HG03469 (cell line): ENCODE data around the gene GMDS.

ENCODE experiments used
- ATAC-seq: cut with Tn5 transposase; IDR thresholded peaks from one replicate; pipeline ENCODE4 v1.9.1; 2021; ENCODE audit warnings: mild to moderate bottlenecking, moderate library complexity, moderate number of reproducible peaks; ENCODE audit not compliant: unreplicated experiment

Gene GMDS

DNA sequence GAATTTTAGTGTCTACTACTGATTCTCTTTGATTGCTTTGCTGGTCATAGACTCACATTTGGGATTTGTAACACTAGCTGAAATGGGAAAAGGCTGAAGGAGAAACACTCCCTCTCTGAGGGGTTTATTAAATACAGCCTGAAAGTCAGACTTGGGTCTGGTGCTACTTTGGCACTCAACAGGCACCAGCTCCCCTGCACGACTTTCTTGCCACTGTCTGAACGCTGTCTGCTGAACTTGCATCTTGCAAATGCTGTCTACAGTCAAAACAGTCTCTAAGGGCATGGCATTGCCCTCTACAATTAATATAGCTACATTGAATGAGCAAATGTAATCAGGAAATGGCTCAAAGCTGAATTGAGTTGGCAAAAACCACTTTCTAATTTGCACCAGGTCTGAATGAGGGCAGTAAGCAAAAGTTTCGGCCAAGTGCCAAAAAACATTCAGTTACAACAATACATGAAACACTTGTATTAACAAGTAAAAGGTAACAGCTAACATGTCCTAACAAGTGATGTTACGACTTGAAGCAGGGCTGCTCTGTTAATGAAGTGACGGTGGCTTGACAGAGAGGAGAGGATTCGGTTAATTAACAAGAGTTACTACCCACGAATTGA, 516.2 kb downstream of the GMDS start:
- ATAC-seq = no peak

DNA sequence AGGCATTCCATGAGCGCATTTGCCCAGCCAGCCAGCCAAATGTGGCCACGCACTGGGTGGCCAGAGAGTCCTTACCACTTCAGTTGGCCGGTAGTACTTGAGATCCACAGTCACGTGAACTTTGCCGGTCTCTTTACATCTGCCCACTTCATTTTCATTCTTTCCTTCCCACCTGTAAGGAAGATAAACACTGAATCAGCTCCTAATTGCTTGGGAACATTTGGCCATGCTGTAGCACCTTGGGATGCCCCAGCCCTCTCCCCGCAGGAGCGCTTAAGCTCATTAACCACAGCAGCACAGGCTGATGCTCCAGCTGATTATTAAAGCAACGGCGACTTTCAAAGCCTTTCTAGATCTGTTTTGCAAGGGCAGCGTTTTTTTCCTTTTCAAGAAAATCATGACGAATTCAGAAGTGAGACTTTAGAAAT, 519.0 kb downstream of the GMDS start:
- no peak for ATAC-seq

DNA sequence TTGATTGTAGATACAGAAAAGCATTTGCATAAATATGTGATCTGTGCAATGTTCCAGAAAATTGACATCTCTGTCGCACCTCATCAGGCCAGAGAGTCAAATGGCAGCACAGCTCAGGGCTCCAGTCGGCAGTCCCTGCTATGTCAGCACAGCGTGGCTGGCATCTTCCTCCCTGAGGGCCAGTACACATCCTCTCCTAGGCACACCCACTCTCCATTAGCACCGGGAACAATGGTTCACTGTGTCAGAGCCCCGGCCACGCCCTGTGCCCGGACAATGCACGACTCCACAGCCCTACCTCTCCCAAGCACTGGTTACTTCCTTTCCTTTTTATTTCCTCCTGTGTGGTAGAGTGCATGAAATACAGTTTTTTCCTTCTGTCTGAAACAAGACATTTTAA, 520.8 kb downstream of the GMDS start:
- no peak for ATAC-seq

DNA sequence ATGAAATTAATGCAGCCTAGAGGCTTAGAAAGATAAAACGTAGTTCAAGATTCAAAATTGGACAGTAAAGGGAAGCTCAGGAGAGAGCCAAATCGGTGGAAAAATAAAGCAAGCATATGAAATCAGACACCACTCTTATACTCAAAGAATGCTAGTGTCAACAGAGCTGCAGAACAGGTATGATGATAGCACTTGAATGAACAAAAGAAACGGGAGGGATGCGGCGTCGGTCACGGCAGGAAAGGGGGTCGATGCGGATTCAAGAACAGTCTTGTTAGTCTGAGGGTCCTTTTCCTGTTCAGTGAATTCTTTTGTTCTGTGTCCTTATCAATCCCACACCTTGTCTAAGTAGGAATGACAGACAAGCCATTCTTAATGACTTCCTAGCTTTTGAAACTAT, 521.3 kb downstream of the GMDS start:
- ATAC-seq = no peak

DNA sequence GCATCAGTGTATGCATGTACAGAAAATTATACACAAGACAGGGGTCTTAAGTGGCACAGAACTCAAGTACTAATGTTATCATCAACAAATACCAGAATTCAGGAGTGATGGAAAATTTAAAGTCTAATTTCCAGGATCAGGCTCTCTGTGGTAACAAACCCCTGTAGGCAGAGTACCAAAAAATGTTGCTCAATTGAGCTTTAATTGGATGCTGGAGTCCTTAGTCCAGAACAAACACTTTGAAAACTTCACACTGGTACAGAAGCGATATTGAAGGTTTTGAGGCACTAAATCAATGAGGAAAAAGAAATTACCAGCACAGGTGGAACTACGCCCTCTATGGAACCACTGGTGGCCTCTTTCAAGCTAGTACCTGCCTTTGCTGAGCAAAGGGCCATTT, 522.6 kb downstream of the GMDS start:
- no peak for ATAC-seq

DNA sequence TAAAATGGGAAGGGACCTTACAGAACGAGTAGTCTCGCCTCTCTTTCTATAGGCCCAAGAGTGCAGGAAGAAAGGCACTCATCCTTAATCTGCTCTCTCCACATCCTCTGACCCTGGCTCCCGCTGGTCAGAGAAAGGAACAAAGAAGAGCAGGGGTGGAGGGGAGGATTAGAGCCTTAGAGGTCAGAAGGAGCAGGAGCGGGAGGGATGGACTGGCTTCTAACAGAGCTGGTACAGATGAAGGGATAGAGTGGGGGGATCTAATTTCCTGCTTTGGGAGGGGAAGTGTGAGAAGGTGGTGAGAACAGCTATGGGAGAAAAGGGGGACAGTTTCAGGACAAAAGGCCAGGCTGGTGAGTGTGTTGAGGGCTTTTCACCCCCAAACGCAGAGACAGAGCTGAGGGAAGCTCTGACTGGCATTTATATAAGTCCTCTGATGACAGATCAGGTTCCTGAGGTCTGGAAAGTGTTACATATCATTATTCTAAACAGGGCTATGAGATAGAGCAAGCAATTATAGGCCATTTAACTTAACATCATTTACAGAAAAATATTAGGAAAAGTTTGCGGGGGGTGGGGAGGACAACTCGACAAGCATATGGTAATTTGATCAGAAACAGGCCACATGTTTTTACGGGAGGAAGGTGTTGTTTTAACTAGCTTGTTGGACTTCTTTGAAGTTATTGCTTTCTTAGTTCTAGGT, 524.6 kb downstream of the GMDS start:
- no peak for ATAC-seq

DNA sequence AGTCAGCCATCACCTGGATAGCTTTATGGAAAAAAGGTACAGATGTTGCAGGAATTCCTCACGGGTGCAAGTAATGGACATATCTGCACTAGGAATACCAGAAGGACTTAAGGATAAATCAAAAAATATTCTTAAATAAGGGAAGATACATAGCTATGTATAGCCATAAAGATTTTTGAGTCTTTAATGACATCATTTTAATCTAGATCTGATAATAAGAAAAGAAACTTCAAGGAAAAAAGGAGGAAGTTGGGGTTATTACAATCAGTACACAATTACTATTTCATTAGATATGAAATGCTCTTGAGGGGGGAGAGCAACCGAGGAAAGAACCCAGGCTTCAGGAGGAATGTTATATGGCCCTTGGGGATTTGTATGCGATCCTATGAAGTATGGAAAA, 525.5 kb downstream of the GMDS start:
- ATAC-seq = no peak

DNA sequence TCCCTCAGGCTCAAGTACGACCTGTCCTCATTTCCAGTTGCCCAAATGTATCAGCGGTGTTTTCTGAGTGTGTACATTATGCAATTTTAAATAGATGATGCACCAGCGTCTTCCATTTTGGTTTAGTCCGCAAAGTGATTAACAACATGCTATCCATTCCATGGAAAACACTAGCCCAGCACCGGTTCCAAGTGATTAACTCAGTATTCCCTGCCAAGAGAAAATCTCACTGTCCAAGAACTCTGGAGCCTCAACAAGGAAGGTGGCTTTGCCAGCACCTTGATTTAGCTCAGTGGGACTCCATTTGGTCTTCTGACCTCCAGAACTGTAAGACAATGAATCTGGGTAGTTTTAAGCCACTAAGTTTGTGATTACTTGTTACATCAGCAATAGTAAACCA, 528.5 kb downstream of the GMDS start:
- ATAC-seq = no peak

DNA sequence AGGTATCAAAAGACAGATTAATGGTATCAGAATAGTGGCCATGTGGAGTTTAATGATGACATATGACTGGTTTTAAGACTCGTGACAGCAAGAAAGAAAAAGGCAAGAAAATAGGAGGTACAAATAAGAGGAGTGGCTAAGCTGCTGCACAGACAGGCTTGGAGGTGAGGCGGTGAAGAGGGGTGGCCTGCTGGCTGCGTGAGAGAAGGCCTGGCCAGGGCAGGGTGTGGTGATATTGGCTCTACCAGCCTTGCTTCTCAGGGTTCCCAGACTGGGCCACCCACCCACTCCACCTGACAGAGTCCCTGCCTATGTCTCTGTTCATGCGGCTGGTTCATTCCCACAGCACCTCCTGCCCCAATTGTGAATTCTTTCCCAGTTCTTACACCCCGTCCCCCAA, 529.0 kb downstream of the GMDS start:
- no peak for ATAC-seq

DNA sequence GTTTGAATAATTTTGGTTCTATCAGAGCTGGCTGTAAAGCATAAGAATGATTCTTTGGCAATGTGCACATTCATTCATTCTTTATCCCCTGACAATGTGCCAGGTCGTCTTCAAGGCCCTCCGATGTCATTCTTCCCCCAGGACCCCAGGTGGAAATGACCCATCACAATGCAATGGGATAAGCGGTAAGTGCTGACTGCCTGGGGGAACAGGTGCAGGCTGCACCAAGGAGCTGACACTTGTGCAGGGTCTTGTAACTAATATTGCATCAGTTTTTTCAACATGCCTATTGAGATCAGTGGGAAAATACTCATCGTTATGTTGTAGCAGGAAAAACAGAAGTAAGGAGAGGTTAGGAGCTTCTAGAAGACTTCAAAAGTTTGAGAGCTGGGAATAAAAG, 530.1 kb downstream of the GMDS start:
- no peak for ATAC-seq

DNA sequence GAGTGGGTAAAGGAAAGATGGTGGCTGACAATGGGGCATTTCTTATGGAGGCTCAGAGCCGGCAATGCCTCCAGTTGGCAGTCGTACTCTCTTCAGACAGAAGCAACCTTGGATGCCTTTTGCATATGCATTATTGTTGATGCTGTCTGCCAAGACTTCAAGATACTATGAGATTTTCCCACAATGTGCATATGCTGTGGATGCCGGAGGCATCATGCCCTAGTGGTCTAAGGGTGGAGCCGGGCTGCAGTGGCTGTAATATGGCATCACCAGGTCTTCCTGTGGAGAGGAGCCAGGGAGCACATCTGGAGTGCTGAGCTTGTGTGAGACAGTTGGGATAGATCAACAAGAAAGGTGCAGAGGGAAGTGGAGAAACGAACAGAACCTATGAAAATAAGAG, 530.8 kb downstream of the GMDS start:
- ATAC-seq = no peak

DNA sequence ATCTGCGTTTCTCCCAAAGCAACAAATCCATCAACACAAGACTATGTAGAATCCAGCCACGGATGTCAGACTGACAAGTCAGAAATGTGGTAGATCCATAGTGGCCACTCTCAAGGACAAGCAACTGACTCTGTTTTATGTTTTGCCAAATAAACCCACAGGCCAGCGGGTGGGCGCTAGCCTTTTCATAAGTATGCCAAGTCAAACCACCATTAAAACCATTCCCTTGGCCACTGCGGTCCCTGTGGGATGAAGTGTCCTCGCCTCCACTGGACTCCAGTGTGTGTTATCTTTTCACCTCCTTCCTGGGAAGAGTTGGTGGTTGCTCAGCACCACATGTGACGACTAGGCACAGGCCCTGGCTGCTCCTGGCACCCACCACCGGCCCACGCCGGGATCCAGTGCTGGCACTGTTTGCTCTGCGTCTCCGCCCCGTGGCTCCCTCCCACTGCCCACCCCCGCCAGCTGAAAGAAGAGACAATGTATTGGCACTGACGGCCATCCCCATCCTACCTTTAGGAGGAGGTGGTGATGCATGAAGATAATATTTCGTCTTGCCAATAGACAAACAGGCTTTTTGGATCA, 532.3 kb downstream of the GMDS start:
- no peak for ATAC-seq

DNA sequence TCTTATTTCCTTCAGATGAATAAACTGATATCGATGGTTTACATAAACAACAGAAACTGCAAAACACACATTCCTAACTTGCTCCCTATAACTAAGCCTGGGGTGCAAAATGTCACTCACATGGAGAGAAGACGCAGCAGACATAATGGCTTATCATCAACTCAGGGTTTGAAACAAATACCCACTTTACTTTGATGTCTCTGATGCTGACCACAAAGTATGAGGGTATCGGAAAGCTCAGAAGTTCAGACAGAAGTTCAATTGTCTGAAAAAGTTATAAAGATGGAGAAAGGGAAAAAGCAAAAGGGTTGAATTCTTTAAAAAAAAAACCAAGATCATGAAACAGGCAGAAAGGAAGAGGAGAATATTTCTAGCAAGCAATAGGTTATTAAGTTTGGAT, 533.0 kb downstream of the GMDS start:
- no peak for ATAC-seq

DNA sequence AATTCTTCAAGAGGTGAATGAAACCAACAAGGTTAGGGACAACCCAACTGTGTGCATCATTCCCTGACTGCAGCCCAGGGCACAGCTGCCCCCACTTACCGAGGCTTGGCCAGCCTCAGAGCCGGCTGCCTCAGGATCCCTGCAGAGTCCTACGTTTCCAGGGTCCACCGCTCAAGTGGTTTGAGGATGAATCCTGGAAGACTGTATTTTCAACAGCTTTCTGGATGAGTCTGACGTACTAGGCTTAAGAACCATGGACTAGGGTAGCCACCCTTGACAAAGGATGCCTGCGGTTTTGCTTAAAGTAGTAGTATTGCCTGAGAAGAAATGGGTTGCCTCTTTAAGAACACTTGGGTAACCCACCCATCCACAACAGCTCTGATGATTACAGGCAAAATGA, 534.3 kb downstream of the GMDS start:
- no peak for ATAC-seq

DNA sequence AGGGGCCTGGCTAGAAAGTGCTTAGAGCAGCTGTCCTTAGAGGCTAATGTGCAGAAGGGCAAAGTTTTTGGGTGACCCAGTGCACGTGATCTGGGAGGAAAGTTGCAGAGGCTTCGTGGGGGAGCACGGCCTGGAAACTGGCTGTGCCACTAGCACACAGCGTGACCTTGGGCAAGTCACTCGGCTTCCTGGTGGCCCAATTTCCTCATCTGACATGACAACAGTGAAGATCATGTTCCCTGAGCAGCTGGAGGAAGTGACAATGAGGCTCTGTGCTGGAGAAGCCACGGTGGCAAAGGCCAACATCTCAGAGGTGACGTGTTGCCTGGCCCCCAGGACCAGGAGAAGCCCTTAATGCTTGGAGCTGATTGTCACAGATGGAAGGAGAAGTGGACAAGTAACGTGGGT, 536.2 kb downstream of the GMDS start:
- ATAC-seq = no peak

DNA sequence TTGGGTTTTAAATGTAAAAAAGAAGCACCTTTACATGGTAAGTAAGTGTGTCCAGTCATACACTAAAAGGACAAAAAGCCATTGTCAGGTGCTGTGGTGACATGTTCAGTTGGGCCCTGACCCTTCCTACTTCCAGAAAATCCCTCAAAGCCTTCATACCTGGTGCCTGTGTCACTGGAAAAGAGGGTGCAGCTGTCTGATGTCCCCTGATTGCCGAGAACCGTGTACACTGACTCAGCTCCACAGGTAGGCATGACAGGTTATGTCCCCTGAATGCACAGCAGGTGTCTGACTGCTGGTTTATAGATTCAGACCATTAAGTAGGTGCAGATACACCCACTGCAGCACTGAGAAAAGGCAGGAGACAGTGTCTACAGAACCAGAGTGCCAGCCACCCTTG, 536.6 kb downstream of the GMDS start:
- no peak for ATAC-seq

DNA sequence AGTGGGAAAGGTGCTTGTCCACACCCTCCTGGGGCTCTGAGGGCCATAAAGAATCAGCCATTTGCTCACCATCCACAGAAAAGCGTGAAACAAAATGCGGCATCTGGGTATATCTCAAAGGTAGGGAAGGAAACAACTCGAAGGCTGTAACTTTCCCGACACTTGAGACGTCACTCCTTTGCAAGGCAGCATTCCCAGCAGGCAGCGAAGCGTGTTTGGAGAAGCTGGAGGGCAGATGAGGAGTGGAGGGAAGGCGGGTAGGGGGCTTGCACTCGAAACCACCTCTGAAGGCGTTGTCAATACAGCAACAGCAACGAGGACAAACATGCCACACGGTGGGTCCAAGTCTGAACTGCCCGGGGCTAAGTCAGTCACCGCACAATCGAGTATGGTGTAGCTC, 537.3 kb downstream of the GMDS start:
- no peak for ATAC-seq

DNA sequence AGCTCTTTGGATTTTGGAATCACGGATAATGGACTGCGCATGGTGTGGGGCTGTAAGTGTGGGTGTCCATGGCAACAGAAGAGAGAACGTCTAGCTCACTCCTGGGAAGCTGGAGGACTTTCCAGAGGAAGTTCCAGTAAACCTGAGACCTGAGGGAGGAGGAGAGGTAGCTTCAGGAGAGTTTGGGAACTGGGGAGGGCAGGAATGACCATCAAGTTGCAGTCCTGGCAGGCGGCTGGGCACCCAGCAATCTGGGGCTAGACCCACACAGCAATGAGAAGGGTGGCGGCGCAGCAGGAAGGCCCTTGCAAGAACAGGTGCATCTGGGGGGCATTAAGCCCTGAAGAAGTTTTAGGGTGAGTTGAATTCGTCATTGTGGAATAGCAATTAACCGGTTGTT, 539.8 kb downstream of the GMDS start:
- no peak for ATAC-seq

DNA sequence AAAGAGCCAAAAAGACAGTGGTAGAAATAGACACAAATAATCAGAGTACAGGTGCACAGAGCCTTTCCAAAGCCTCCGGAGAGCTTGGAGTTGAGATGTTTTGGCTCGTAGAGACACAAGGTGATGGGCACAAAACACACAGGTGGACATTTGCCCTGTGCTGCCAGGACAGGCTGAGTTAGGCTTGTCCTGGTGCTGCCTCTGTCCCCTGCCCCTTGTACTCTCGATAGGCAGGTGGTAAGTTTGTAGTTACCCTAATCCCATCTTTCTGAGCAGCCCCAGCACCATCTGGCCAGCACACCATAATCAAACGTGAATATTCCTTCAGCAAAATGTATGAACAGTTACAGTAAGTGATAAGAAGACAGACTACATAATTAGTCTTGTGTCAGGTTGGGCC, 540.2 kb downstream of the GMDS start:
- ATAC-seq = no peak

DNA sequence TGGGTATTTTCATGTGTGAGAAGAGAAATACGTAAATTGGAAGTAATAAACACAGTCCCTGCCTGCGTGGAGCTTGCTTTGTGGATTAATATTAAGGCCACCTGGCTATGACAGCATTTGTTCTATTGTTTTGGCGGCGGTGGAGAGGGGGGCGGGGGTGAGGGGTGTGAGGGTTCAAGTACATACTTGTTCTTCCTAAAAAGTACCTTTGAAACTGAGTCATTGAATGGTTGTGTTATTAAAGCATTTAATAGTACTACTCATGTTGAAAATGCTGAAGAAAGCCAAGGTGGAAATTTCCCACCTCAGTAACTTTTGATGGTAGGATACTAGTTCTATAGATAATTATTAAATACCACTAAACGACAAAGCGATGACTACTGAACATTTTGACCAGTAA, 540.7 kb downstream of the GMDS start:
- no peak for ATAC-seq

DNA sequence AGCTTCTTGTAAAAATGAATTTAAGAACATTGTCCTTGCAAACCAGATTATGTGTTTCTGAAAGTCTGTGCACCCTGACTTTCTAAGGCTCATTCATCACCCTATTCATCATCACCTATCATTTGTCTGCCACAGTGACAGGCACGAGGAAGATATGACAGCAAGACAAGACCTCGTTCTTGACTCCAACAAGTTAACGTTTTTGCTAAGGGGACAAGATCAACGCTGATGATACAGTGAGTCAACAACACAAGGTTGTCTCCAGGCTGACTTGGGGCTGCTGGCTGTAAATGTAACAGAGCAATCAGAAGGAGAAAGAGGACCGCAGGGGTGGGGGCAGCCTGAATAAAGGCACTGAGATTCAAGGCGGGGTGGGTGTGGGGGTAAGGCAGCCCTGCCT, 541.5 kb downstream of the GMDS start:
- ATAC-seq = no peak

DNA sequence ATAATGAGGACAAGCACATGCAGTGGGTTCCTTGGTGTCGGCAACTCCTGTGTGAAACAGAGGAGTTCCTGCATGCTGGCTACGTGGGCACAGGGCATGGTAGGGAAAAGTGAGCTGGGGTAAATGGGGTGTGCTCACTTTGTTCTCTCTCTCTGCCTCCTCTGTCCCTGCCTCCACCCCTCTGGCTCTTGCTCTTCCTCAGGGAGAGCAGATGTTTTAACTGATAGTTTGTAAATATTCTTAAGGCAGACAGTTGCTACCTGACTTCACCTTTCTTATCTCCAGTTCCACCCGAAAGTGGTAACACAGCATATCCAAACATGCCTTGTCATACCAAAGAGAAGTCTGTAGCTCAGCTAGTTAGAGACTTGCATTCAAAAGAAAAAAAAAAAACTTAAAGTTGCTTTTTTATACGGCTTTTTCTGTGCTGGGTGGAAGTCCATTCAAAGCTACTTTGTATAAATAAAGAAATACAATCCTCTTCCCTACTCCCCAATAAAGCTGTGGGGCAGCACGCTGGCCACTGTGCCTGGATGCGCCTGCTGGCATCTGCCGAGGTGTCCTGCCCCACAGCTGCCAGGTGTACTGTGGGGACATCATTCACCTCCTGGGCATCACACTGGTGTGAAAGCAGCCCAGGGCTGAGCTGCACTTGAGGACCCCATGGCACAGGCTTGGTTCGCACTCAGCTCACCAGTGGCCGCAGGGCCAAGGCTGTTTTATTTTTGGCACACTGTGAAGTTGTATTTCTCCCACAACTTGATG, 542.1 kb downstream of the GMDS start:
- no peak for ATAC-seq
